ENCODE measurements around the gene ZHX3.
A peak's percentile ranks its signal among the peaks of the same experiment; 100 is the strongest.

Gene ZHX3

GRCh38 chr20:41173161-41173721, 144.3 kb downstream of the ZHX3 start:
- TF ChIP-seq, protein P1, sequence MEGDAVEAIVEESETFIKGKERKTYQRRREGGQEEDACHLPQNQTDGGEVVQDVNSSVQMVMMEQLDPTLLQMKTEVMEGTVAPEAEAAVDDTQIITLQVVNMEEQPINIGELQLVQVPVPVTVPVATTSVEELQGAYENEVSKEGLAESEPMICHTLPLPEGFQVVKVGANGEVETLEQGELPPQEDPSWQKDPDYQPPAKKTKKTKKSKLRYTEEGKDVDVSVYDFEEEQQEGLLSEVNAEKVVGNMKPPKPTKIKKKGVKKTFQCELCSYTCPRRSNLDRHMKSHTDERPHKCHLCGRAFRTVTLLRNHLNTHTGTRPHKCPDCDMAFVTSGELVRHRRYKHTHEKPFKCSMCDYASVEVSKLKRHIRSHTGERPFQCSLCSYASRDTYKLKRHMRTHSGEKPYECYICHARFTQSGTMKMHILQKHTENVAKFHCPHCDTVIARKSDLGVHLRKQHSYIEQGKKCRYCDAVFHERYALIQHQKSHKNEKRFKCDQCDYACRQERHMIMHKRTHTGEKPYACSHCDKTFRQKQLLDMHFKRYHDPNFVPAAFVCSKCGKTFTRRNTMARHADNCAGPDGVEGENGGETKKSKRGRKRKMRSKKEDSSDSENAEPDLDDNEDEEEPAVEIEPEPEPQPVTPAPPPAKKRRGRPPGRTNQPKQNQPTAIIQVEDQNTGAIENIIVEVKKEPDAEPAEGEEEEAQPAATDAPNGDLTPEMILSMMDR (IDR thresholded peaks at IDR 0.05): peak; percentile 96

DNA sequence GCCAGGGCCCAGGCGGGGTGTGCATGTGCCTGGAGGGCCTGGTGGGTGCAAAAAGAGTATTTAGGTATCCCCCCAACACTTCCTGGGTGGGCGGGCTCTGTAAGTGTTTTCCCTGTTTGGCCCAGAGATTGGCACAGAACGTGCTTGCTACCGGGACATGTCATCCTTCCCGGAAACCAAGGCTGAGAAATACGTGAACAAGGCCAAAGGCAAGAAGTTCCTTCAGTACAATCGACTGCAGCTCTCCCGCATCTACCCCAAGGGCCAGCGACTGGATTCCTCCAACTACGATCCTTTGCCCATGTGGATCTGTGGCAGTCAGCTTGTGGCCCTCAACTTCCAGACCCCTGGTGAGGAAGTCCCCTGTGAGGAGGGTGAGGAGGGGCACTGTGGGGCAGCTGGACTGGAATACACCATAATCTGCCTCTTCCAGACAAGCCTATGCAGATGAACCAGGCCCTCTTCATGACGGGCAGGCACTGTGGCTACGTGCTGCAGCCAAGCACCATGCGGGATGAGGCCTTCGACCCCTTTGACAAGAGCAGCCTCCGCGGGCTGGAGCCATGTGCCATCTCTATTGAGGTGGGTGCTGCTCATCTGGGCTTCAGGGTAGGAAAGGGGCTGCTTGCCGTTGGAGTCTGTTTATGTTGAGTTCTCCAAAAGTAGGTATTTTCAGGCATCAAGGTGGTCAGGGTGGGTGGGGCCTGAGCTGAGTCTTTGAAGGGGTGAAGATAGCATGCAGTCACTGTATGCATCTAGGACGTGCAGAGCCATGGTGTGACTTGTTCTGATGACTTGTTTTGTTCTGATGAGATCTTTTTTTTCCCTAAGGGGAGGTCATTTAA, 145.0 kb downstream of the ZHX3 start:
- TF ChIP-seq, protein P1 (IDR thresholded peaks at IDR 0.05): no peak

- TF ChIP-seq, protein P1 (IDR thresholded peaks at IDR 0.05): no peak
Measured at GRCh38 chr20:41171736-41172295, 145.7 kb downstream of the ZHX3 start.

GRCh38 chr20:41170386-41171105, 147.0 kb downstream of the ZHX3 start:
- TF ChIP-seq, protein P1 (IDR thresholded peaks at IDR 0.05): no peak

- TF ChIP-seq, protein P1 (IDR thresholded peaks at IDR 0.05): no peak
Measured at GRCh38 chr20:41169791-41170351, 147.7 kb downstream of the ZHX3 start.

DNA sequence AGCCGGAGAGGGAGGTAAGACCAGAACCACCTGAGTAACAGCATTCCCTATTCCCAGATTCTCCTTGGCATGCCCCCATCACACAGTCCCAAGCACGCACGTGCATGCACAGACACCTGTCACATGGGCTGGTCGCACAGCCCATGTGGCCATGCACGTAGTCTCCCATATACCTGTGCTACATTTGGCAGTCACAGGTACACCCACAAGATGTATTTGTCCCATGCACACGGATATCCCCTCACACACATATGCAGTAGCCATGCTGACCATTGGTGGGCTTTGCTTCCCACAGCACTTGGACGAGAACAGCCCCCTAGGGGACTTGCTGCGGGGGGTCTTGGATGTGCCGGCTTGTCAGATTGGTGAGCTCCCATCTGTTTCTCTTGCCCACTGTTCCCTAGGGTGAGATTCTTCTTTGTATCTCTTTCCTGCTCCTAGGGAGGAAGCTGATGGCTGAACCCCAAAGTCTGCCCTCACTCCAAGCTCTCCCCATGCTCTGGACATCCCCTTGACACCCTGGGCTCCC, 148.3 kb downstream of the ZHX3 start:
- TF ChIP-seq, protein P1 (IDR thresholded peaks at IDR 0.05): no peak
